Vagina (tissue), 2 donors: ENCODE data around the gene TWNK. TPM values are rescaled to one million over a fixed set of nuclear protein-coding genes. Genes with fewer than 3 reads are reported as not detected.

Experiments used
- DNase-seq, 2 donors: peaks; one replicate each; pipeline ENCODE4 v3.0.0-alpha.2; 2017; ENCODE audit errors: extremely low spot score in 2 of 2
- H3K27ac ChIP-seq: fragments of 200-600 bp; sonication (generic); one replicate; pipeline ENCODE4 v1.5.1; 2019
- H3K27me3 ChIP-seq: fragments of 200-600 bp; sonication (generic); one replicate; pipeline ENCODE4 v1.5.1; 2019
- H3K36me3 ChIP-seq, 2 donors: fragments of 200-600 bp; sonication (generic); one replicate each; pipeline ENCODE4 v1.5.1; 2017 to 2019
- H3K4me1 ChIP-seq: fragments of 200-600 bp; sonication (generic); one replicate; pipeline ENCODE4 v1.5.1; 2019
- H3K4me3 ChIP-seq, 2 donors: fragments of 200-600 bp; sonication (generic); 1 replicate in 1 of 2; 2 replicates in 1 of 2; pipeline ENCODE4 v1.5.1; 2016 to 2019
- H3K9me3 ChIP-seq: fragments of 200-600 bp; sonication (generic); one replicate; pipeline ENCODE4 v1.5.1; 2019
- POLR2A ChIP-seq, 2 donors: fragments of 450-650 bp; IDR thresholded peaks; one replicate each; pipeline ENCODE4 v1.6.1; 2017; ENCODE audit warnings: antibody characterized with exemption in 2 of 2, mild to moderate bottlenecking in 2 of 2, moderate library complexity in 2 of 2
- POLR2AphosphoS5 ChIP-seq, 2 donors: sonication (generic); formaldehyde crosslinking; IDR thresholded peaks; one replicate each; pipeline ENCODE4 v1.9.0; 2017; ENCODE audit warnings: antibody characterized with exemption in 2 of 2, mild to moderate bottlenecking in 2 of 2, low read depth in 1 of 2; ENCODE audit not compliant: insufficient read depth in 1 of 2
- intact Hi-C: fragments of 100-400 bp; cut with DNase I; formaldehyde crosslinking; loops from one replicate; pipeline ENCODE4 v1.15.1; 2023
- total RNA-seq: library from RNA; depleted of rRNA; stranded (reverse); fragments of >200 nt; gene quantifications from one replicate; pipeline ENCODE4 v1.2.3, GENCODE V29; 2016
- TF ChIP-seq, protein P1 (sequence below), 3 experiments: fragments of 450-650 bp in 2 of 3; fragments of 200-600 bp in 1 of 3; sonication (generic) in 1 of 3; IDR thresholded peaks; one replicate each; pipeline ENCODE4 v1.5.1; 2017 to 2019; ENCODE audit warnings: antibody characterized with exemption in 3 of 3, mild to moderate bottlenecking in 2 of 3, moderate library complexity in 2 of 3

TWNK gene
- total RNA-seq, 1 donor from 2014 or later, result 5.2 TPM

DNA sequence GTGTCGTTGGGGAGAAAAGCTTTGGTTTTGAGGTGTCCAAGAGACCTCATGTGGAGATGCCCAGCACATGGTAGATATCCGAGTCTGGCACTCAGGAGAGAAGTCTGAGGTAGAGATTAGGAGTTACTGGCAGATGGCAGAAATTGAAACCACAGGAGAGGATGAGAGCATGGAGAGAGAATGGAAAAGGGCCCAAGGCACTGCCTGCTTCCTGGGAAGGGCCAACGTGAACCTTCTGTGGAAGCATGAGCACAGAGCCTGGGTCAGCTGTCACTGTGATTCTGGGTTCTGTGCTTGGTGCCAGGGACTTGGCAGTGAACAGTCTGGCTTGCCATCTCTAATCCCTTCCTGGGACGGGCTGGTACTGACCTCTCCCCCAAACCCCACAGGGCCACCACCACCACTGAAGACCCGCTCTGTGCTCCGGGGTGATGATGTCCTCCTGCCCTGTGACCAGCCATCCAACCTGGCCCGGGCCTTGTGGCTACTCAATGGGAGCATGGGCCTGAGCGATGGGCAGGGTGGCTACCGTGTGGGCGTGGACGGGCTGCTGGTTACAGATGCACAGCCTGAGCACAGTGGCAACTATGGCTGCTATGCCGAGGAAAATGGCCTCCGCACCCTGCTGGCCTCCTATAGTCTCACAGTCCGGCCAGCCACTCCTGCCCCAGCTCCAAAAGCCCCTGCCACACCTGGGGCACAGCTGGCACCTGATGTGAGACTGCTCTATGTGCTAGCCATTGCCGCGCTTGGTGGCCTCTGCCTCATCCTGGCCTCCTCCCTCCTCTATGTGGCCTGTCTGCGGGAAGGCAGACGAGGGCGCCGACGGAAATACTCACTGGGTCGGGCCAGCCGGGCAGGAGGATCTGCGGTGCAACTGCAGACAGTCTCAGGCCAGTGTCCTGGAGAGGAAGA lies 4.2 kb upstream of the TWNK start:
- no peaks in the 10 kb centered on the region for H3K27me3 ChIP-seq
- H3K36me3 ChIP-seq, result peaks cover 0 to 13% of the 10 kb centered on the region in 2 donors
- intact Hi-C loops, result no loop called here
- H3K4me3 ChIP-seq, result no peak overlapping the region
- DNase-seq, result no peak
- H3K27ac ChIP-seq, result no peak overlapping the region
- TF ChIP-seq, protein P1, sequence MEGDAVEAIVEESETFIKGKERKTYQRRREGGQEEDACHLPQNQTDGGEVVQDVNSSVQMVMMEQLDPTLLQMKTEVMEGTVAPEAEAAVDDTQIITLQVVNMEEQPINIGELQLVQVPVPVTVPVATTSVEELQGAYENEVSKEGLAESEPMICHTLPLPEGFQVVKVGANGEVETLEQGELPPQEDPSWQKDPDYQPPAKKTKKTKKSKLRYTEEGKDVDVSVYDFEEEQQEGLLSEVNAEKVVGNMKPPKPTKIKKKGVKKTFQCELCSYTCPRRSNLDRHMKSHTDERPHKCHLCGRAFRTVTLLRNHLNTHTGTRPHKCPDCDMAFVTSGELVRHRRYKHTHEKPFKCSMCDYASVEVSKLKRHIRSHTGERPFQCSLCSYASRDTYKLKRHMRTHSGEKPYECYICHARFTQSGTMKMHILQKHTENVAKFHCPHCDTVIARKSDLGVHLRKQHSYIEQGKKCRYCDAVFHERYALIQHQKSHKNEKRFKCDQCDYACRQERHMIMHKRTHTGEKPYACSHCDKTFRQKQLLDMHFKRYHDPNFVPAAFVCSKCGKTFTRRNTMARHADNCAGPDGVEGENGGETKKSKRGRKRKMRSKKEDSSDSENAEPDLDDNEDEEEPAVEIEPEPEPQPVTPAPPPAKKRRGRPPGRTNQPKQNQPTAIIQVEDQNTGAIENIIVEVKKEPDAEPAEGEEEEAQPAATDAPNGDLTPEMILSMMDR (IDR thresholded peaks at IDR 0.05), result no peak
- TF ChIP-seq POLR2AphosphoS5 (IDR thresholded peaks at IDR 0.05; ENCODE audit: insufficient read depth in 1 of 2, low read depth in 1 of 2) (no peak), POLR2A (IDR thresholded peaks at IDR 0.05) (no peak)
- peaks cover 21% of the 10 kb centered on the region for H3K4me1 ChIP-seq
- H3K9me3 ChIP-seq, result no peaks in the 10 kb centered on the region

DNA sequence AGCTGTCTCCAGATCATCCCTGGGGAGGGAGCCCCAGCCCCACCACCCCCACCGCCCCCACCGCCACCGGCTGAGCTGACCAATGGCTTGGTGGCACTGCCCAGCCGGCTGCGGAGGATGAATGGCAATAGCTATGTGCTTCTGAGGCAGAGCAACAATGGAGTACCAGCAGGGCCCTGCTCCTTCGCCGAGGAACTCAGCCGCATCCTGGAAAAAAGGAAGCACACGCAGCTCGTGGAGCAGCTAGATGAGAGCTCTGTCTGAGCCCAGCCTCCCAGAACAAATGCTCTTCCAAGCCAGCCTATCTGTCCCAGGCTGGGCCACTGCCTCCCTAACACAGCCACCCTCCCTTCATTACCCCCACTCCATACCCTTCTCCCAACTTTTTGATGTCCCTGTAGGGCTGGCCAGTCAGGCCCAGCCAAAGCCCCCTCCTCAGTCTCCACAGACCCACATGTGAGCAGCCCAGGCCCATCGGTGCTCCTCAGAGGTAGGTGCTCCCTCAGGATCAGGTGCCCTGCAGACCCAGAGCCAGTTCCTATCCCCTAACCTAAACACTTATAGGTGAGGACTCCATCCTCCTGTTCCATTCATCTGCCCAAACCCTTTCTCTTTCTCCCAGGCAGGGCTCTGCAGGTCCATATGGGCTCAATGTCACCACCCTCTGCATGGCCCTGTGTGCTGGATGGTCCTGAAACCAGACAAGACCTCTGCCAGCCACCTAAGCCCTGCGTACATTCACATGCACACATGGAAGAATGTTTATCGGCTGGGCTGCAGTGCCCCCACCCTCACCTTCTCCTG lies 3.3 kb upstream of the TWNK start:
- no peak for DNase-seq
- Histone ChIP-seq H3K4me1 (peaks cover 30% of the 10 kb centered on the region), H3K27me3 (no peaks in the 10 kb centered on the region), H3K36me3 (peaks cover 0 to 13% of the 10 kb centered on the region in 2 donors), H3K9me3 (no peaks in the 10 kb centered on the region), H3K4me3 (no peak overlapping the region), H3K27ac (no peak overlapping the region)
- TF ChIP-seq POLR2A (IDR thresholded peaks at IDR 0.05) (no peak), POLR2AphosphoS5 (IDR thresholded peaks at IDR 0.05; ENCODE audit: insufficient read depth in 1 of 2, low read depth in 1 of 2) (no peak)
- TF ChIP-seq, protein P1 (IDR thresholded peaks at IDR 0.05), result no peak
- intact Hi-C loops, result no loop called here

DNA sequence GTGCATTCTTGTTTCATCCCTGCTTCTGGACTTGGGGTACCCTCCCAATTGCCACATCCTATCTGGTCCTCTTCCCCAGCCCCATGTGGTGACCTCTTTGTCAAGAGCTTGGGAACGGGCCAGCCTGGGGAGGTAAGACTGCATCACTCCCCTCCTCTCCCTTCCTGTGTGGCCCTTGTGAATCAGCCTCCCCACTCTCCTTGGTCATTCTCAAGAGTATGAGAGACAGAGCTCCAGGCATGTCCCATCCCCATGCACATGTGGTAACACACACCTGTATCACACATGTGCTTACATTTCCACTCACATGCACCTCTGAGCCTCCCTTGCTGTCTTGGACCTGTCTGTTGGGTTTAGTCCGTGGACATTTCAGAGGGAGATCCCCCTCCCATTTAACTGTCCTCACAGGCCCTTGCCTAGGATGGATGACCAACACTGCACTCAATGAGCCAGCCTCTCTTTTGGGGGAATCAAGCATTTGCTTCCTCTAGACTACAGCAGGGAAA lies 2.6 kb upstream of the TWNK start:
- no peak overlapping the region for H3K27ac ChIP-seq
- TF ChIP-seq POLR2A (IDR thresholded peaks at IDR 0.05) (no peak), POLR2AphosphoS5 (IDR thresholded peaks at IDR 0.05; ENCODE audit: insufficient read depth in 1 of 2, low read depth in 1 of 2) (no peak)
- TF ChIP-seq, protein P1 (IDR thresholded peaks at IDR 0.05), result no peak
- peaks cover 37% of the 10 kb centered on the region for H3K4me1 ChIP-seq
- no peaks in the 10 kb centered on the region for H3K9me3 ChIP-seq
- no peak overlapping the region for H3K4me3 ChIP-seq
- H3K27me3 ChIP-seq, result no peaks in the 10 kb centered on the region
- peaks cover 0 to 16% of the 10 kb centered on the region in 2 donors for H3K36me3 ChIP-seq
- intact Hi-C loops, result no loop called here
- DNase-seq, result no peak

DNA sequence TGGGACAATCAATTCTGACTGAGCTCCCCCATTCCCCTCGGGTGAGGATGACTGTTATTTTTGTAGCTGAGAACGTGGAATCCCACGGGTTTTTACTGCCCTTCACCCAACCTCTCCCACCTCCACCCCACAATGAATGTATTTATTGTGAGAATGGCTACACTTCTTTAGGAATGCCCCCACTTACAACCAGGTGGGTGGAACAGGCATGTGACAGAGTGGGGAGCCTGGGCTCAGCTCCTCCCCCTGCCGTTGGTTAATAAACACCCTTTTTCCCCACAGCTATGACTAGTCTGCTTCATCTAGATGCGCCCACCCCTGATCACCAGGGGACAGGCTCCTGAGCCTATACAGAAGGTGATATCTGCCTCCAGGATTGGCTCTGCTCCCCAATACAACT lies 2.0 kb upstream of the TWNK start:
- no peaks in the 10 kb centered on the region for H3K27me3 ChIP-seq
- no peak for DNase-seq
- peaks cover 0 to 22% of the 10 kb centered on the region in 2 donors for H3K36me3 ChIP-seq
- H3K9me3 ChIP-seq, result no peaks in the 10 kb centered on the region
- no peak overlapping the region for H3K27ac ChIP-seq
- TF ChIP-seq POLR2AphosphoS5 (IDR thresholded peaks at IDR 0.05; ENCODE audit: insufficient read depth in 1 of 2, low read depth in 1 of 2) (no peak), POLR2A (IDR thresholded peaks at IDR 0.05) (no peak)
- TF ChIP-seq, protein P1 (IDR thresholded peaks at IDR 0.05), result no peak
- H3K4me3 ChIP-seq, result no peak overlapping the region
- peaks cover 41% of the 10 kb centered on the region for H3K4me1 ChIP-seq
- intact Hi-C loops, result no loop called here
